ENCODE results near the gene TMPRSS12.
"Not testable (repeated sequence)": the region's sequence is repeated elsewhere in the genome, so short reads cannot be mapped to it uniquely, and the experiment has no call there.

Gene TMPRSS12, protein sequence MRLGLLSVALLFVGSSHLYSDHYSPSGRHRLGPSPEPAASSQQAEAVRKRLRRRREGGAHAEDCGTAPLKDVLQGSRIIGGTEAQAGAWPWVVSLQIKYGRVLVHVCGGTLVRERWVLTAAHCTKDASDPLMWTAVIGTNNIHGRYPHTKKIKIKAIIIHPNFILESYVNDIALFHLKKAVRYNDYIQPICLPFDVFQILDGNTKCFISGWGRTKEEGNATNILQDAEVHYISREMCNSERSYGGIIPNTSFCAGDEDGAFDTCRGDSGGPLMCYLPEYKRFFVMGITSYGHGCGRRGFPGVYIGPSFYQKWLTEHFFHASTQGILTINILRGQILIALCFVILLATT

DNA sequence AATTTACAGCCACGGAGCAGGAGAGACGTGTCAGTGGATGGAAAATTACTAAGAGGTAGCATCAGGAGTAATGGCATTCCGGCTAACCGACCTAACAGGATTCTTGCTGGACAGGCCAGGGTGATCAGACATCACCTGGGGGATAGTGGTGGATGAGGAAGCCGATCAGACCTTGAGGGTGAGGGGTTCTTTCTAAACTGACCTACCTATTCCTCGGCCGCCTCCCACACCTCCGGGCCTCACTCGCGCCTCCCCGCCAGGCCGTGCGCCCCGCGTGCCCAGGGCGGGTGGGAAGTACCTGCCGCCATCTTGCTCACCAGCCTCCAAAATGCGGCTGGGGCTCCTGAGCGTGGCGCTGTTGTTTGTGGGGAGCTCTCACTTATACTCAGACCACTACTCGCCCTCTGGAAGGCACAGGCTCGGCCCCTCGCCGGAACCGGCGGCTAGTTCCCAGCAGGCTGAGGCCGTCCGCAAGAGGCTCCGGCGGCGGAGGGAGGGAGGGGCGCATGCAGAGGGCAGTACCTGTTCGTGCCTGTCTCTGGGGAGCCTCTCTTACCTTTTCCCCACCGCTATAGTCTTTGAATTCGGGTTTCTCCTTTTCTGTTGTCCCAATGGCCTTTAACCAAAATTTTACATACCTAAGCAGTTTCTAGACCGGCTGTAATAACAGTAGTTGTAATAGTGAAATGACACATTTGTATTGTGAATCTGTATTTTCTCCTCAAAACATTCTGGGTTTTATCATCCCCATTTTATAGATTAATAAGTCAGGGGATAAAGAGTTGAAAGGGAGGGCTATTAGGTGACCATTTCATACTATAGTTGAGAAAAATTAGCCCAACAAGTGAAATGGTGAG lies at the start of gene TMPRSS12:
TSS of gene TMPRSS12 (plus strand) at position 290 of the 857 bp plus-strand sequence. CDS start at position 329, 39 bp downstream.
- no peak for DNase-seq

- no peak for DNase-seq
Observed at GRCh38 chr12:50799908-50800307, 42.8 kb upstream of the TMPRSS12 start.

GRCh38 chr12:50803230-50803875 lies 39.4 kb upstream of the TMPRSS12 start:
- DNase-seq: no peak

DNA sequence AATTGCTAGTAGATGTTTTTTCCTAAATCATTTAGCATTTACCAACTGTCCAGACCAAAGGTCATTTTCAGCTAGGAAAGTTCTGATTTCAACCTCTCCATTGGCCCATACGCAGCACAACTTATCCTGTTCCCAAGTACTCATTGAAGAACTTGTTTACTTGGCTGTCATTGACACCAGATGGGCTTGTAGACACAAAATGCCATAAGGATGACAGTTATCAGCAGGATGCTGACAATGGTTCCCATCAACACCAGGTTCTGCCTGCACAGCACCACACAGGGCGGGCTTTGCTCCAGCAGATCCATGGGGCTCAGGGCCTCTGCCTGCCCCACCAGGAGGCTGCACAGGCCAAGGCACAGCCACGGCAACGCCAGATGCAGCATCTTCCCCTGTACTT lies 36.5 kb upstream of the TMPRSS12 start:
- no peak for DNase-seq

DNA sequence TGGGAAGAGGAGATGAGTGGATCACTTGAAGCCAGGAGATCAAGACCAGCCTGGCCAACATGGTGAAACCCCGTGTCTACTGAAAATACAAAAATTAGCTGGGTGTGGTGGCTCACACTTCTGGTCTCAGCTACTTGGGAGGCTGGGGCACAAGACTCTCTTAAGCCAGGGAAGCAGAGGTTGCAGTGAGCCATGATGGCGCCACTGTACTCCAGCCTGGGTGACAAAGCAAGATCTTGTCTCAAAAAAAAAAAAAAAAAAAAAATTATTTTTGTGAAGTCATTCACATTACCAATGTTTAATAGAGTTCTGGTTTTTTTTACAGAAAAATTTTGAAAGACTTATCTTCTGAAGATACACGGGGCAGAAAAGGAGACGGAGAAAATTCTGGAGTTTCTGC lies 33.6 kb upstream of the TMPRSS12 start:
- not testable (repeated sequence) for DNase-seq

DNA sequence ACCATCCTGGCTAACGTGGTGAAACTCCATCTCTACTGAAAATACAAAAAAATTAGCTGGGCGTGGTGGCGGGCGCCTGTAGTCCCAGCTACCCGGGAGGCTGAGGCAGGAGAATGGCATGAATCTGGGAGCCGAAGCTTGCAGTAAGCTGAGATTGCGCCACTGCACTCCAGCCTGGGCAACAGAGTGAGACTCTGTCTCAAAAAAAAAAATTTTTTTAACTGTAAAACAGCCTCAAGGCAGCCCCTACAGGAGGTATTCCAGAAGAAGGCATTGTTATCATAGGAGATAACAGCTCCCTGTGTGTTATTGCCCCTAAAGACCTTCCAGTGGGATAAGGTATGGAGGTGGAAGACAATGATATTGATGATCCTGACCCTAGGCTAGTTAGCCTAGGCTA lies 27.8 kb upstream of the TMPRSS12 start:
- DNase-seq: not testable (repeated sequence)

GRCh38 chr12:50820177-50820576 lies 22.5 kb upstream of the TMPRSS12 start:
- no peak for DNase-seq

GRCh38 chr12:50822082-50822481 lies 20.6 kb upstream of the TMPRSS12 start:
- DNase-seq: no peak

DNA sequence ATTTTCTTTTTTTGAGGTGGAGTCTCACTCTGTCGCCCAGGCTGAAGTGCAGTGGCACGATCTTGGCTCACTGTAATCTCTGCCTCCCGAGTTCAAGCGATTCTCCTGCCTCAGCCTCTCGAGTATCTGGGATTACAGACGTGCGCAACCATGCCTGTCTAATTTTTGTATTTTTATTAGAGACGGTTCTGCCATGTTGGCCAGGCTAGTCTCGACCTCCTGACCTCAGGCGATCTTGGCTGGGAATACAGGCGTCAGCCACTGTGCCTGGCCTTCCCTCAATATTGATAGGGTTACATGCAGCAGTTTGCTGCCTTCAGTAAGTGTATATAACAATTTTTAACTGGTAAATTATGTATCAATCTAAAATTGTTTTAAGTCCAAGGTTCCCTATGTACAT lies 19.0 kb upstream of the TMPRSS12 start:
- DNase-seq: not testable (repeated sequence)

GRCh38 chr12:50824914-50825313 lies 17.8 kb upstream of the TMPRSS12 start:
- no peak for DNase-seq

DNA sequence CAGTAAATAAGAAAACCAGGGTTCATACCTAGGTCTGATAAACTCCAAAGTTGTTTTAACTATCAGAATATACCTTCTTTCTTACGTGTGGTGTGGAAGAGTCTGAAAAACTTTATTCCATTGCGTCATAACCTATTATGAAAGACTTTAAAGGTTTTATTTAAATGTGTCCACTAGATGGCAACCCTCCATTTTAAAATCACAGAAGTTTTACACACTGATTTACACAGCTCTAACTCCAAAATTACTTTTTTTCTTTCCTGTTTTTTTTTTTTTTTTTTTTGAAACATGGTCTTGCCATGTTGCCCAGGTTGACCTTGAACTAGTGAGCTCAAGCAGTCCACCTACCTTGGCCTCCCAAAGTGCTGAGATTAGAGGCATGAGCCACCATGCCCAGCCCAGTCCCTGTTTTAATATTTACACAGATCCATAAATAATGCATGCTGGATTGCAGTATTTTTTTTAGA lies 17.3 kb upstream of the TMPRSS12 start:
- DNase-seq: peak; percentile 19

GRCh38 chr12:50828121-50828520 lies 14.6 kb upstream of the TMPRSS12 start:
- no peak for DNase-seq

- DNase-seq: no peak
Observed at GRCh38 chr12:50828886-50829285, 13.8 kb upstream of the TMPRSS12 start.

DNA sequence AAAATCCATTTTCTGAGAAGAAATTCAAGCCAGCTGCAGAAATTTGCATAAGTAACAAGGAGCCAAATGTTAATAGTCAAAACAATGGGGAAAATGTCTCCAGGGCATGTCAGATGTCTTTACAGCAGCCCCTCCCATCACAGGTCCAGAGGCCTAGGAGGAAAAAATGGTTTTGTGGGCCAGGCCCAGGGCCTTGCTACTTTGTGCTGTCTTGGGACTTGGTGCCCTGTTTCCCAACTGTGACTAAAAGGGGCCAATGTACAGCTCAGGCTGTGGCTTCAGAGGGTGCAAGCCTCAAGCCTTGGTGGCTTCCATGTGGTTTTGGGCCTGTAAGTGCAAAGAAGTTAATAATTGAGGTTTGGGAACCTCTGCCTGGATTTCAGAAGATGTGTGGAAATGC lies 8.9 kb upstream of the TMPRSS12 start:
- DNase-seq: not testable (repeated sequence)

DNA sequence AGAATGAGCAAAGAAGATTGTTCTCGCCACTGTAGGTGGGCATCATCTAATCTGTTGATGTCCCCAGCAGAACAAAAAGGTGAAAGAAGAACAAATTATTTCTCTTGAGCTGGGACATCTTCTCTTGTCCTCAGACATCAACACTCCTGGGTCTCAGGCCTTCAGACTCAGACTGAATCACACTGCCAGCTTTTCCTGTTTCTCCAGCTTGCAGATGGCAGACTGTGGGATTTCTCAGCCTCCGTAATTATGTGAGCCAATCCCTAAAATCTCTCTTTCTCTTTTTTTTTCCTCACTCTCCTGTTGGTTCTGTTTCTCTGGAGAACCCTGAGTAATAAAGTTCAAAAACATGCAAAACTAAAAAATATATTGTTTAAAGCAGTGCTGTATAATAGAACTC lies 3.7 kb upstream of the TMPRSS12 start:
- DNase-seq: no peak

DNA sequence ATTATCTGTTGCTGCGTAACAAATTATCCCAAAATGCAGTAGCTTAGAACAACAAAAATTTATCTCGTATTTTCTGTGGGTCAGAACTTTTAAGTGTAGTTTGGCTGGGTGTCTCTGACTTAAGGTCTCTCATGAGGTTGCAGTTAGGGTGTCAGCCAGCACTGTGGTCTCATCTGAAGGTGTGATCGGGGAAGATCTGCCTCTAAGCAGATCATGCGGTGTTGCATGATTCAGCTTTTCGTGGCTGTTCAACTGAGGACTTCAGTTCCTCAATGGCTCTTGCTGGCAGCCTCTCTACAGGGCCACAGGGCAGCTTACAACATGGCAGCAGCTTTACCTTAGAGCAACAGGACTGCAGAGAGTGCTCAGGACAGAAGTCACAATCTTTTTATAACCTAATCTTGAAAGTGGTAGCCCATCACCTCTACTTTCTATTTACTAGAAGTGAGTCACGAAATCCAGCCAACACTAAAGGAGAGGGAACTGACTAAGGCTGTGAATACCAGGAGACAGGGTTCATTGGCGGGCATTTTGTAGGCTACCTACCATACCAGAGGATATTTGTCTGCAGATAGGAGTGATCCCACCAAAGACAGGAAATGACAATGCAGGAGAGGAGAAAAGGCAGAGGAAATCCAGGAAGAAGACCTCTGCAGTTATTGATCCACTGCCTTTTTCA lies 1.8 kb upstream of the TMPRSS12 start:
- DNase-seq: no peak

DNA sequence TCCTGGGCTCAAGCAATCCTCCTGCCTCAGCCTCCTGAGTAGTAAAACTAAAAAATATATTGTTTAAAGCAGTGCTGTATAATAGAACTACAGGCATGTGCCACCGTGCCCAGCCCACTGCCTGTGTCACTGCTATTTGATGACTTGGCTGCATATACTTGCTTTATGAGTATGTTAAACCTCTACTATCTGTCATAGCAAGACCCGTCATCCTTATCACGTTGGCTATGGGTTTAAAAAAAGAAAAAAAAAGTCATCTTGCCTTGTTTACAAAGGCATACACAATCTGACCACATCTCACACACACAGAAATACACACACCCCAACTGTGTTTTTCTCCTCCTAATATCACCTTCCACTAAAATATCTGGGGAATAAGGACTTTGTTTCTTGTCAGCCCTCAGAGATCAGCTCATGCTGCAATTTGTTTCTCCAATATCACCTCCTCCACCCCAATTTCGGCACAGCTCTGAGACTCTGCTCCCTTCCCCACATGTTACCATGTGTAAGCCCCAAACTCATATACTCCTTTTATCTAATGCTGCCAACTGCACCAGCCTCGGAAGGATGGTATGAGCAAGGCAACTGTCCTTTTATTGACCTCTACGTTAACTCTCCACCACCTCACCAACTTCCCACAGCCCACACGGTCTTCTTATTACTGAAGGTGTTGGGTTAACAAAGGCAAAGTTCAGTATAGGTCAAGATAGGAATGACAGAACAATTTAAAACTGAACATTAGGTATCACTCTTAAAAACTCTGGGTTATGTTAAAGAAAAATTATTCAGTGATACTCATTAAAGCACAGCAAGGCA lies 802 bp upstream of the TMPRSS12 start:
- DNase-seq: no peak

DNA sequence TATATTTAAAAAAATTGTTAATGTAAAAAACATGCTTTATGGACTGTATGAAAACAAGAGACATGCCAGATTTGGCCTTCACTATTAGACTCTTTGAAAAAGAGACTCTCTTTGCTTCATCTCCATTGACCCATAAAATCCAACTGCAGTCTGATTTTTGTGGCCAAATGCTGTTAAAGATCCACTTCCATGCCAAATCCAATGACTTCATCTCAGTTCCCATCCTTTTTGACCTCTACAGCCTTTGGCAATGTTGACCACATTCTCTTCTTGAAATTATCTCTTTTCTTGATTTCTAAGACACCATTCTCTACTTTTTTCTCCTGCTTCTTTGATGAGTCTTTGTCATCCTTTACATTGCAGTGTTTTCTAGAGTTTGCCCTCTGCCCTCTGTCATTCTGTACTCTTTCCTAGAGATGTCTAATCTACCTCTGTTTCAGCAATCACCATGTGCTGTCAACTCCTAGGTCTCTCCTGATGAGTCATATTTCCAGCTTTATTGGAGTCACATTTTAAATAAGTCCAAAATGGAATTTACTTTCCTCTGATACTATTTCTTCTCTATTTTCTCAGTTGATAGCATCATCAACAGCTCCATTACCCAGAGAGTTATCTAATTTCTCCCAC lies 2.4 kb downstream of the TMPRSS12 start:
- no peak for DNase-seq

GRCh38 chr12:50848963-50849362 lies 6.2 kb downstream of the TMPRSS12 start:
- DNase-seq: no peak

- not testable (repeated sequence) for DNase-seq
Observed at GRCh38 chr12:50855218-50855617, 12.5 kb downstream of the TMPRSS12 start.

GRCh38 chr12:50855679-50856078 lies 13.0 kb downstream of the TMPRSS12 start:
- DNase-seq: not testable (repeated sequence)

Measured in NCI-H1092 treated with DMSO at 0.1 percent for 48 hours (cell line).